LNCAP (cell line): ENCODE results near the gene PRKG1.

Source experiments
- CTCF ChIP-seq: fragments of 450-650 bp; IDR thresholded peaks from 2 replicates; pipeline ENCODE4 v1.5.1; 2017; ENCODE audit warnings: mild to moderate bottlenecking

The PRKG1 gene

GRCh38 chr10:51203359-51203758, 129.1 kb downstream of the PRKG1 start:
- no peak for TF ChIP-seq CTCF

DNA sequence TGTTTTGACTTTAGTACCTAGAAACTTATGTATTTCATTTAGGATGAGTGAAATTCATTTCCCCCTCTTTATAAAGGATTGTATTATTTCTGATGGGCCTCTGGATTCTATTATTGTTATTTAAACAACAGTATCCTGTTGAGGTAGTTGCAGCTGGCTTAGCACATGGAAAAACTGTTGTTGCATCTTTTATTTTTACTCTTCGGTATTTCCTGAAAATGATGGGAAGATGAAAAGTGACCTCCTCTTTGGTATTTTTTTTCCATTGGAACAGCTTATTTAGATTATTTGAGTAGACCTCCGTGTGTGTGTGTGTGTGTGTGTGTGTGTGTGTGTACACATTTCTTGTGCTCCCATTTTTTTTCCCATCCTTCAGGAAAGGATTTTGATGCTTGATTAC, 129.8 kb downstream of the PRKG1 start:
- no peak for TF ChIP-seq CTCF

DNA sequence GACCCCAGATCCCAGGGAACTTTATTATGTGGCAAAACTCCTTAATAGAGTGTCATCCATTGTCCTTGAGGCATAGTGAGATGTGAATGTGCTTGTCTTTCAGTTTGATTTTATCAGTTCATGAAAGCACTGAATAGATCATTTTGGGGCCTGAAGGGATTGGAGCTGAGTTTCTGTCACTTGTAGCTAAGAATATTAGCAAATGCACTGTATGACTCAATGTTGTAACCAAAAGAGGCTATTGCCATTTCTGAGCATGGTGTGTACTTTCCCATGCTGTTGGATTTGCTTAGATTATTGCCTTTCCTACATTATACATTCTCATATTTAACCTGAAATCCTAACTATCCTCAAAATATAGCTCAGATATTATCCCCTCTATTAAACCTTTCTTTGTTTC, 130.4 kb downstream of the PRKG1 start:
- TF ChIP-seq CTCF = no peak

- TF ChIP-seq CTCF = no peak
Measured at GRCh38 chr10:51206500-51206899, 132.2 kb downstream of the PRKG1 start.

- TF ChIP-seq CTCF = no peak
Measured at GRCh38 chr10:51214207-51215196, 140.2 kb downstream of the PRKG1 start.

GRCh38 chr10:51215951-51216834, 141.9 kb downstream of the PRKG1 start:
- TF ChIP-seq CTCF = no peak

GRCh38 chr10:51217505-51217904, 143.2 kb downstream of the PRKG1 start:
- no peak for TF ChIP-seq CTCF
